Heart right ventricle (tissue), 16 donors: ENCODE measurements around the gene IPP. TPM values are rescaled to one million over a fixed set of nuclear protein-coding genes. Genes with fewer than 3 reads are reported as not detected.
A peak's percentile ranks its signal among the peaks of the same experiment; 100 is the strongest.

ENCODE experiments used
- ATAC-seq, 8 donors: fragments of 200-7000 bp; cut with Tn5 transposase; one replicate each; pipeline ENCODE4 v1.9.1; 2020; ENCODE audit warnings: mild to moderate bottlenecking in 8 of 8, moderate library complexity in 8 of 8, moderate number of reproducible peaks in 1 of 8
- DNase-seq, 2 donors: peaks; one replicate each; pipeline ENCODE4 v3.0.0-alpha.2; 2020
- H3K27ac ChIP-seq, 10 donors: fragments of 200-600 bp; sonication (generic) in 2 of 10; one replicate each; pipeline versions ENCODE4 v1.5.0 to v1.8.0; 2020 to 2022; ENCODE audit warnings: mild to moderate bottlenecking in 3 of 10
- H3K27me3 ChIP-seq, 7 donors: fragments of 200-600 bp; one replicate each; pipeline ENCODE4 v1.8.0; 2021 to 2022; ENCODE audit warnings: mild to moderate bottlenecking in 2 of 7
- H3K36me3 ChIP-seq, 9 donors: fragments of 200-600 bp; sonication (generic) in 1 of 9; one replicate each; pipeline versions ENCODE4 v1.5.0 to v1.8.0; 2020 to 2022; ENCODE audit warnings: mild to moderate bottlenecking in 2 of 9
- H3K4me1 ChIP-seq, 9 donors: fragments of 200-600 bp; sonication (generic) in 1 of 9; one replicate each; pipeline versions ENCODE4 v1.5.0 to v1.8.0; 2020 to 2022; ENCODE audit warnings: mild to moderate bottlenecking in 4 of 9
- H3K4me3 ChIP-seq, 10 donors: fragments of 200-600 bp; sonication (generic) in 2 of 10; one replicate each; pipeline versions ENCODE4 v1.5.0 to v1.8.0; 2020 to 2022; ENCODE audit warnings: mild to moderate bottlenecking in 7 of 10, moderate library complexity in 2 of 10
- H3K9me3 ChIP-seq, 11 donors: fragments of 200-600 bp in 10 of 11; sonication (generic) in 2 of 11; one replicate each; pipeline versions ENCODE4 v1.5.0 to v1.8.0; 2013 to 2022; ENCODE audit warnings: mild to moderate bottlenecking in 2 of 11, control low read depth in 1 of 11, moderate library complexity in 1 of 11
- WGBS, 2 donors: extraction: QIAGEN DNeasy Blood & Tissue Kit; methylation state at CpG; one replicate each; pipeline ENCODE4 v1.1.7; 2013; ENCODE audit warnings: inconsistent platforms in 1 of 2; 5-methylcytosine and 5-hydroxymethylcytosine counted together
- intact Hi-C, 10 donors: fragments of 100-400 bp; cut with DNase I; formaldehyde crosslinking; loops; one replicate each; pipeline versions ENCODE4 v1.11.1 to v1.14.2; 2022
- polyA plus RNA-seq, 2 donors: library from polyadenylated mRNA; stranded (reverse); fragments of 200-250 nt; gene quantifications; one replicate each; pipeline ENCODE4 v1.2.3, GENCODE V29; 2013
- total RNA-seq, 10 donors: library from RNA; stranded (reverse); fragmentation: NEBNext Ultra II Directional in 3 of 10; extraction: Animal tissue kit (Norgen Biotek cat#: 25700) in 3 of 10; gene quantifications; one replicate each; pipeline versions ENCODE4 v1.2.1 to v1.2.4, GENCODE V29; 2021 to 2023
- TF ChIP-seq, protein P1 (sequence below), 9 donors: fragments of 200-600 bp; sonication (generic) in 2 of 9; IDR thresholded peaks; one replicate each; pipeline versions ENCODE4 v1.5.0 to v1.8.0; 2021 to 2022; ENCODE audit warnings: antibody characterized with exemption in 9 of 9, mild to moderate bottlenecking in 5 of 9, moderate library complexity in 1 of 9
- donor health status: Arrhythmogenic right ventricular cardiomyopathy.
- donor health status: ischemic (EF 13 %, LVEDD 7.1; RV severe dilation, severe dysfunction).
- donor health status: healthy with polysubstance abuse.
- donor health status: DM: no; HTN: yes; CAD: no.
- donor health status: DM: no; HTN: no; CAD: no.
- donor health status: ischemic (EF 25% LVEDD 6.9; RV normal size, moderate dysfunction).
- donor health status: ischemic (EF 25% LVEDD 5.7; RV mildly dilated, moderate dysfunction).
- donor health status: healthy.
- donor health status: DM: yes; HTN: yes; CAD: no.
- donor health status: Ischemic cardiomyopathy.
- donor health status: ischemic (EF 35%, LVEDD 5.7; RV mildly dilated, moderate dysfunction).
- donor health status: nonischemic (EF 11% LVEDD 7.7; RV severe dilation, severe dysfunction).
- donor health status: DM: yes; HTN: yes; CAD: no.
- donor health status: PGD.
- donor health status: ischemic (EF 29% LVEDD 5.4; RV normal size, mild dysfunction).
- donor health status: nonischemic (EF 23%, LVEDD 6.1; RV moderate dilation, normal function).

IPP gene
- total and polyA plus RNA-seq, 12 donors: 2.1 to 30.0 (median 20.6) TPM

DNA sequence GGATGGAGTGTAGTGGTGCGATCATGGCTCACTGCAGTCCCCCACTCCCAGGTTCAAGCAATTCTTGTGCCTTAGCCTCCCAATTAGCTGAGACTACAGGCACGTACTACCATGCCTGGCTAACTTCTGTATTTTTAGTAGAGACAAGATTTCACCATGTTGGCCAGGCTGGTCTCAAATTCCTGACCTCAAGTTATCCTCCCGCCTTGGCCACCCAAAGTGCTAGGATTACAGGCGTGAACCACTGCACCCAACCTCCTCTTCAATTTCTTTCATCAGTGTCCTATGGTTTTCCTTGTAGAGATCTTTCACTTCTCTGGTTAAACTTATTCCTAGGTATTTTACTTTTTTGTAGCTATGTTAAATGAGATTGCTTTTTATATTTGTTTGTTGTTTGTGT, 42.3 kb upstream of the IPP start:
- H3K4me1 ChIP-seq: no peaks in the 10 kb centered on the region
- H3K9me3 ChIP-seq: no peaks in the 10 kb centered on the region
- intact Hi-C loops: no loop called here
- H3K4me3 ChIP-seq: no peak overlapping the region
- H3K36me3 ChIP-seq: no peaks in the 10 kb centered on the region
- peaks cover 0 to 4% (median 0%) of the 10 kb centered on the region in 7 donors for H3K27me3 ChIP-seq
- no peak for DNase-seq
- no peak for ATAC-seq
- TF ChIP-seq, protein P1, sequence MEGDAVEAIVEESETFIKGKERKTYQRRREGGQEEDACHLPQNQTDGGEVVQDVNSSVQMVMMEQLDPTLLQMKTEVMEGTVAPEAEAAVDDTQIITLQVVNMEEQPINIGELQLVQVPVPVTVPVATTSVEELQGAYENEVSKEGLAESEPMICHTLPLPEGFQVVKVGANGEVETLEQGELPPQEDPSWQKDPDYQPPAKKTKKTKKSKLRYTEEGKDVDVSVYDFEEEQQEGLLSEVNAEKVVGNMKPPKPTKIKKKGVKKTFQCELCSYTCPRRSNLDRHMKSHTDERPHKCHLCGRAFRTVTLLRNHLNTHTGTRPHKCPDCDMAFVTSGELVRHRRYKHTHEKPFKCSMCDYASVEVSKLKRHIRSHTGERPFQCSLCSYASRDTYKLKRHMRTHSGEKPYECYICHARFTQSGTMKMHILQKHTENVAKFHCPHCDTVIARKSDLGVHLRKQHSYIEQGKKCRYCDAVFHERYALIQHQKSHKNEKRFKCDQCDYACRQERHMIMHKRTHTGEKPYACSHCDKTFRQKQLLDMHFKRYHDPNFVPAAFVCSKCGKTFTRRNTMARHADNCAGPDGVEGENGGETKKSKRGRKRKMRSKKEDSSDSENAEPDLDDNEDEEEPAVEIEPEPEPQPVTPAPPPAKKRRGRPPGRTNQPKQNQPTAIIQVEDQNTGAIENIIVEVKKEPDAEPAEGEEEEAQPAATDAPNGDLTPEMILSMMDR (IDR thresholded peaks at IDR 0.05): no peak
- WGBS, 2 donors: 82 to 84% methylated on average over 4 of the region's 4 CpGs
- H3K27ac ChIP-seq: no peak overlapping the region

DNA sequence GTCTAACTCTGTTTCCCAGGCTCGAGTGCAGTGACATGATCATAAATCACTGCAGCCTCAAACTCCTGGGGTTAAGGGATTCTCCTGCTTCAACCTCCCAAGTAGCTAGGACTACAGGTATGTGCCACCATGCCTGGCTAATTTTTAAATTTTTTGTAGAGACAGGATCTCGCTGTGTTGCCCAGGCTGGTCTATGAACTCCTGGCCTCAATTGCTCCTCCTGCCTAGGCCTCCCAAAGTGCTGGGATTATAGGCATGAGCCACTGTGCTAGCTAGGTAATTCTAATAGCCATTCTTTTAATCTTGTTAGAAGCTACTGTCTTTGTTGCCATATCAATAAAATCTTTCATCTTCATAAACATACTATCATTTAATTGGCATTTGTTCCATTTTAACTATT, 39.1 kb upstream of the IPP start:
- Histone ChIP-seq H3K36me3 (no peaks in the 10 kb centered on the region), H3K9me3 (no peaks in the 10 kb centered on the region), H3K27ac (no peak overlapping the region), H3K4me3 (no peak overlapping the region), H3K4me1 (no peaks in the 10 kb centered on the region), H3K27me3 (no peaks in the 10 kb centered on the region)
- no peak for DNase-seq
- WGBS, 2 donors: 84 to 85% methylated on average over 2 of the region's 2 CpGs
- intact Hi-C loops: no loop called here
- ATAC-seq: no peak
- TF ChIP-seq, protein P1 (IDR thresholded peaks at IDR 0.05): no peak

DNA sequence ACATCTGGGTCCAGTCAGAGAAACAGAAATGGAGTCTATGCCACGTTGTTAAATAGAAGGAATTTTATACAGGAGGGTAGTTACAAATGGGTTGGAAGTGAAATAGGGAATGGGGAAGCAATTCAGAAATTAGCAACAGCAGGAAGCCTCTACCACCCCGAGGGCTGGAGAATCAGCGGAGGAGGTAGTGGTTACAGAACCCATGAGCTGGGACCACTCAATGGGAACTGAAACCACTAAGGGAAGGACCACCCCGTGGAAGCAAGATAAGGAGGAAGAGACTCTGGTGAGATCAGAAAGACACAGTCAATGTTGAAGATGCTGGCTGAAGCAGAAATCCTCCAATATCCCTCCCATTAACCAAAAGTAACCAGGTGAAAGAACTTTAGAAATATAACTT, 37.5 kb upstream of the IPP start:
- WGBS, 2 donors: 75 to 85% methylated on average over 4 of the region's 4 CpGs
- Histone ChIP-seq H3K4me1 (no peaks in the 10 kb centered on the region), H3K4me3 (no peak overlapping the region), H3K27me3 (no peaks in the 10 kb centered on the region), H3K9me3 (no peaks in the 10 kb centered on the region), H3K36me3 (no peaks in the 10 kb centered on the region), H3K27ac (no peak overlapping the region)
- intact Hi-C loops: no loop called here
- DNase-seq (peak in 1 of 2 donors; percentile 7), ATAC-seq (peak in 1 of 8 donors; percentile 53)
- TF ChIP-seq, protein P1 (IDR thresholded peaks at IDR 0.05): no peak

DNA sequence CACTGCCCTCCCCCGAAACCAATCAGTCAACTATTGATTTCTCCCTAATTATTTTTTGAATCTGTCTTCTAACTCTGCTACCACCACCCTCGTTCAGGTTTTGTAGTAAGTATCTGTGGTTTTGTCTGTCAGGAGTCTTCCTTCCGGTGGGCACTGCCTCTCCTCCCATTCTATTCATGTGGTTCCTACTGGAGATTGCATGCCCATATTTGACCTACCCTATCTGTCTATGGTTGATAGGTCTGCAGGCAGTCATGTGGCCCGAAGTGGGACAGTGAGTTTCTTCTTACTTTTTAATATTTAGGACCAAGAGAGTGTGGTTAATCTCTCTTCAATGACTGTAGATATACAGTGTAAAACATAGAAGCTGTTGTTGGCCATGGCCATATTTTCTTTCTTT, 35.1 kb upstream of the IPP start:
- WGBS, 2 donors: 73 to 75% methylated on average over 4 of the region's 4 CpGs
- Histone ChIP-seq H3K36me3 (no peaks in the 10 kb centered on the region), H3K4me1 (no peaks in the 10 kb centered on the region), H3K9me3 (no peaks in the 10 kb centered on the region), H3K27me3 (peaks cover 0 to 4% (median 0%) of the 10 kb centered on the region in 7 donors), H3K27ac (no peak overlapping the region), H3K4me3 (no peak overlapping the region)
- TF ChIP-seq, protein P1 (IDR thresholded peaks at IDR 0.05): no peak
- intact Hi-C loops: no loop called here
- DNase-seq: no peak
- no peak for ATAC-seq
